GM19372 (cell line): ENCODE measurements around the gene HS6ST3.

Experiments
- ATAC-seq: cut with Tn5 transposase; IDR thresholded peaks from one replicate; pipeline ENCODE4 v1.9.1; 2021; ENCODE audit warnings: mild to moderate bottlenecking, low read depth, moderate library complexity; ENCODE audit not compliant: unreplicated experiment

Gene HS6ST3

GRCh38 chr13:96636001-96636709, 546.2 kb downstream of the HS6ST3 start:
- no peak for ATAC-seq

DNA sequence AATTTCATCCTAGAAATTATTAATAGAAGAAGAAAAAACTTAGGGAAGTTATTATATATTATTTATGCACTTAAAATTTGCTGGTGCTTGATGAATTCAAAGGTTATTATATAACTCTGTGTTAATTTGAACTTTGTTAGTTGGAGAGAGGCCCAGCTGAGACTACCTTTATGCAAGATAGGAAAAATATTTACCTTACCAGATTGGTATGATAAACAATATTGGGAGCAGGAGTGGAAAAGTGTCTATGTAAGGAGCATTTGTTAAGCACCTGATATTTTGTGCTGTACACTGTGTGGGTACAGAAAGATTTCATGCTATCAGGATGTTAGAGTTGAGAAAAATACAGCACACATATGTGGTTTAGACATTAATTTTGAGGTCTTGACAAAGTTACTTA, 547.1 kb downstream of the HS6ST3 start:
- no peak for ATAC-seq

DNA sequence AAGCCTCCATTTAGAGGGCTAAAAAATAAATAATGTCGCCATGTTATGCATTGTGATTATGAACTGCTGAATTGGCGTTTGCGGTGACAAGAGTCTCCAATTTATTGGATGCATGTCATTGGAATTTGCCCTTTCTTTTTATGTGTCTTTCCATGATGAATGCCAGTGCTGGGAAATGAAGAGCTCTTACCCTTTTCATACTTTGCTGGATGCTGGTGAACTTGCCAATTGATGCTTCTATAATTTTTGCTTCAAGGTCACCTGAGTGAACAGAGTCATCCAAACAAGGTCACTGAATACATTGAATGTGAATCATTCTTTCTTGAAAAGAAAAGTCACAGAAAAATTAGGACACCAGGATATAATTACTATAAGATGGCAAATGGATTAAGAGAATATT, 556.2 kb downstream of the HS6ST3 start:
- ATAC-seq = no peak

DNA sequence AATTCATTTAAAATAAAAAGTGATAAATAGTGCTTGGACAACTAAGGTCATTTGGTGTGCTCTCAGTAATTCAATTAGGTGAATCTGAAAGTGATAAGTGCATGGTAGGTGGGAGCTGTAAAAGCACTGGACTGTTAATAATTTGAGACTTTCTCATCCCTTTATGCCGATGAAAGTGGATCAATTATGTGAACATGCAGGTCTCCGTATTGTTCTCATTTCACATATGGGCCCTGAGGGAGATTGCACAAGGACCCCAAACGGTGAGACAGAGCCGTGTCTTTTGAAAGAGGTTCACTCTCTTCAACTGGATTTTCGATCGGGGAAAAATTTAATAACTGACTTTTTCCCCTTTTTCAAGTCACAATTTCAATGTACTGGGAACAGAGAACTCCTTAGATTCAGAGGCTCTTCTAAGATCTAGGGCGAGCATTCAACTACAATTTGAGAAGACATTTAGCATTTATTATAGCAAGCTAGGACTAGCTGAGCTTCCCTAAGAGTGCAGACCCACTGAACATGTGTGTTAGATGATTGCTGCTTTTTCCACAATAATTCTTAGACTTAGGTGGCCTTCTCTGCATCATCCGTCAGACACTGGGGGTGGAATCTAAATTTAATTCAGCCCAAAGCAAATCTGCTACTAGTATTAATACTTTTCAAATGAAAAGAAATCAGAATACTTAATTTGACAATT, 556.8 kb downstream of the HS6ST3 start:
- no peak for ATAC-seq

- ATAC-seq = no peak
Observed at GRCh38 chr13:96650301-96650886, 560.5 kb downstream of the HS6ST3 start.

DNA sequence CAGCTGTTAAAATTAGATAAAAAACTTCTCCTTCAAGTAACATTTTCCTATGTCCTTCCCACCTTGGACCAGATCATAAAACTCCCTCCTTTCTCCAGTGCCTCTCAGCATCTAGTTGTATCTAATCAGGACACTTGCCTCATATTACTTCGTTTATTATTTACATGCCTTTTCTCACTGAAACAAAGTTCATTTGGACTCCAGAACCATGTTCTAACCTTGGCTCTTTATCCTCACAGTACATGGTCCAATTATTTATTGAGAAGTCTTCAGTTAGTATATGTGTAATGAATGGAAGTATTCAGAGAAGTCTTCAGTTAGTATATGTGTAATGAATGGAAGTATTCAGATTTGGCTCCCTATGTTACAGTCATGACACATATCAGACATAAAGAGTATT, 561.7 kb downstream of the HS6ST3 start:
- no peak for ATAC-seq

- no peak for ATAC-seq
Observed at GRCh38 chr13:96652506-96652905, 562.6 kb downstream of the HS6ST3 start.

GRCh38 chr13:96661612-96662011, 571.7 kb downstream of the HS6ST3 start:
- ATAC-seq = no peak

GRCh38 chr13:96662036-96662435, 572.1 kb downstream of the HS6ST3 start:
- ATAC-seq = no peak

DNA sequence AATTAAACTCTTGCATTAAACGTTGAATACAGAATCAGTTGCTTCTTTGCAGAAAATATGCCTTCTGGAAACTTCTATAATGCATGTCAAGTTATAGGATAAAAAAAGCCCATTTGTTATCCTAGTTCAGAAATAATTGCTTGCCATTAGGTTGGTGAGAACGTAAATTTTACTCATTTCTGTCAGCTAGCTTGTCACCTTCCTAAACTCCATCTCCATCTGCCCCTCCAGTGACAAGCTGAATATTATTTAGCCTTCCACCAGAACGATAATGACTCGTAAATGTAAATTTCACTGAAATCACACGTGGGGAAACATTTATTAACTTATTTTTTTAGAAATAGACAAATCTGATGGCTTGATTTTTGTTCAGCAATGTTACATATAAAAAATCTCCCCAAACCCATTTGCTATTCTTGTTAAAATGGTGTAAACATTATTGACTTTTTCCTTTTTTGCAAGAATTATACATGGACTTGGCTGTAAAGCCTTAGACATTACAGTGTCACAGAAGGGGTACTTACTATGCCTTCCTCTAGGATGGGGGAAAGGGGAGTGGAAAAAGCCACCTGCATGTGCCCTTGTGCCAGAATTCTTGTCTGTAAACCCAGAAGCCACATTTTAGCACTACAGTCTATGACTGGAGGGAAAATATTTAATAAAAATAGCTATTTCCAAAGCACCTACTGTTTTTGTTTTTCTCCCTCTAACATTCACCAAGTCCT, 577.5 kb downstream of the HS6ST3 start:
- ATAC-seq = no peak

GRCh38 chr13:96671073-96671472, 581.2 kb downstream of the HS6ST3 start:
- no peak for ATAC-seq

DNA sequence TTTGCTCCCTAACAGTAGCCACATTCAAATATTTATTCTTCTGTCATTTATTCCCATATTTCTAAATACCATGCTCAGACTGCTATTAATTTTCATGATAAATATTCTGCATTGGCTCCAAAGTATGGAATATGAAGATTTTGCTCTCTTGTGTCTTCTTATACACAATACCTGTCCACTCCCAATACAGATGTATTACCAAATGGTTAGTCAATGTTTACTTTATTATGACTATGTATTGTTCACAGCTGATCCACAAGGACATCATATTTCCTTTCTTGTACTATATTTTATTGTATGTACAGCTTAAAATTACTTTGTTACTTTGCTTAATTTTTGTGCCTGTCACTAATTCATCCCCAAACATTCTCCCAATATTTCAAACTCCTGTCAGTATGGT, 582.1 kb downstream of the HS6ST3 start:
- no peak for ATAC-seq

- ATAC-seq = no peak
Observed at GRCh38 chr13:96673825-96674224, 583.9 kb downstream of the HS6ST3 start.

DNA sequence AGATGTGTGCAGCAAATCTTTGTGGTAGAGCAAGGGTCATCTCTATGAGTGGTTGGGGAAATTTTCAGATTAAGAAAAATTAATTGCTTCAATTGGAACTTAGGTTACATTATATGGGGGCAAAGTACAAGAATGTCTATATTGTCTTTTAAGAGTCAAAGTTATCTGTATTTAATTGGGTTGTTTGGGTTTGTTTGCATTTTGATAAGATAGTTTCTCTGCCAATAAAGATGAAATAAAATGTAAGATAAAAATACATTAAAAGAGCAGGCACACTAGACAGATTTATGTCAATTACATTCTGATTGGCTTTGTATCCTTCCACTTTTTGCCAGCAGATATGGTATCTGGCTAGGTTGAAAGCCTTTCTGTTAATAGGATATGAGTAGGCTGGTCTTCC, 587.1 kb downstream of the HS6ST3 start:
- no peak for ATAC-seq

GRCh38 chr13:96678801-96679200, 588.9 kb downstream of the HS6ST3 start:
- ATAC-seq = no peak

- ATAC-seq = no peak
Observed at GRCh38 chr13:96680898-96681297, 591.0 kb downstream of the HS6ST3 start.

GRCh38 chr13:96681766-96682165, 591.9 kb downstream of the HS6ST3 start:
- no peak for ATAC-seq

- ATAC-seq = no peak
Observed at GRCh38 chr13:96684469-96684868, 594.6 kb downstream of the HS6ST3 start.

- ATAC-seq = no peak
Observed at GRCh38 chr13:96684907-96685306, 595.0 kb downstream of the HS6ST3 start.

DNA sequence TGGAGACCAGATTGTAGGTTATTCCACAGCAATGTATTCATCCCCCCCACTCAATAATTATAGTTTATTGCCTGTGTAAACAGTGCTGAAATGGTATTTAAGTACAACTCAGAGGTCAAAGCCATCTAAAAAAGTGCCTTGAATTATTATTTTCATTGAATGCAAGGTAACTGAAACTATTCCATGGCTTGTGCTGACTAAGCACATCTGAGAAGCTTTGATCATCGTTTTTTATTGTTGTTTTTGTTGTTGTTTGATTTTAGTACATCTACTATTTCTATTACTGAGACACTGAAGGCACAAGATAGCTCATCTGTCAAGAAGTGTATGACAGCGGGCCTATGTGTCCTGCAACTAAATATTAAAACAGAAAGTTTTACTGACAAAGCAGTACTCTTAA, 596.4 kb downstream of the HS6ST3 start:
- ATAC-seq = no peak

DNA sequence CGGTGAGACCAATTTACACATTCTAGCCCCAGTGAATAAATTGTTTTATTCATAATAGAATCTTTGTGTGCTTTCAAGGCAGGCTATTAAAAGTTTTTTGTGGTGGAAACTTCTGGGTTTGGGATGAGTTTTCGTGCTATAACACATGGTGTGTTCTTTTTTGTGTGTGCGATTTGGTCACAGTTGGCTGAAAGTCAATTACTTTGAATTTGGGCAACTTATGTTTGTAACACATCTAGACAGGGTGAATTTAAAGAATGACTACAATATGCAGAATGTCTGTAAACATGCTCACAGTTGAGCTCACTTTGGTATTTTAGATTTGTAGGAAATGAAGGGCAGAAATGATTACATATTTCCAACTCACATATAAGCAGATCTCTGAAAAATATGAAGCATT, 597.3 kb downstream of the HS6ST3 start:
- no peak for ATAC-seq
